HG03066 (cell line): Measurements from ENCODE around the gene PLA2G4A.
A peak's percentile ranks its signal among the peaks of the same experiment; 100 is the strongest.

ENCODE experiments used
- ATAC-seq: cut with Tn5 transposase; IDR thresholded peaks from one replicate; pipeline ENCODE4 v1.9.1; 2021; ENCODE audit warnings: low read depth; ENCODE audit not compliant: unreplicated experiment

Gene PLA2G4A

GRCh38 chr1:186828611-186829454 lies at the start of gene PLA2G4A:
TSS of gene PLA2G4A (plus strand) at chr1:186828949. CDS start at chr1:186854355, 25,406 bp downstream.
- ATAC-seq: peak; percentile 81

- ATAC-seq: no peak
Measured at GRCh38 chr1:186780076-186780475, 48.7 kb upstream of the PLA2G4A start.

GRCh38 chr1:186781730-186782129 lies 47.0 kb upstream of the PLA2G4A start:
- ATAC-seq: no peak

GRCh38 chr1:186782791-186783190 lies 46.0 kb upstream of the PLA2G4A start:
- ATAC-seq: no peak

GRCh38 chr1:186783193-186783592 lies 45.6 kb upstream of the PLA2G4A start:
- no peak for ATAC-seq

- no peak for ATAC-seq
Measured at GRCh38 chr1:186785503-186785902, 43.2 kb upstream of the PLA2G4A start.

GRCh38 chr1:186790101-186790500 lies 38.6 kb upstream of the PLA2G4A start:
- no peak for ATAC-seq

- no peak for ATAC-seq
Measured at GRCh38 chr1:186792870-186793581, 35.7 kb upstream of the PLA2G4A start.

GRCh38 chr1:186793582-186793927 lies 35.2 kb upstream of the PLA2G4A start:
- ATAC-seq: no peak

GRCh38 chr1:186798960-186799688 lies 29.6 kb upstream of the PLA2G4A start:
- no peak for ATAC-seq

GRCh38 chr1:186799689-186800054 lies 29.1 kb upstream of the PLA2G4A start:
- ATAC-seq: peak; percentile 96

GRCh38 chr1:186802388-186802787 lies 26.4 kb upstream of the PLA2G4A start:
- no peak for ATAC-seq

- ATAC-seq: no peak
Measured at GRCh38 chr1:186804679-186805078, 24.1 kb upstream of the PLA2G4A start.

- no peak for ATAC-seq
Measured at GRCh38 chr1:186806477-186806876, 22.3 kb upstream of the PLA2G4A start.

- no peak for ATAC-seq
Measured at GRCh38 chr1:186807163-186807562, 21.6 kb upstream of the PLA2G4A start.

GRCh38 chr1:186811892-186812291 lies 16.9 kb upstream of the PLA2G4A start:
- no peak for ATAC-seq

- no peak for ATAC-seq
Measured at GRCh38 chr1:186812570-186812969, 16.2 kb upstream of the PLA2G4A start.

GRCh38 chr1:186813420-186813819 lies 15.3 kb upstream of the PLA2G4A start:
- ATAC-seq: no peak

GRCh38 chr1:186819126-186819525 lies 9.6 kb upstream of the PLA2G4A start:
- peak; percentile 86 for ATAC-seq

GRCh38 chr1:186819563-186819962 lies 9.2 kb upstream of the PLA2G4A start:
- ATAC-seq: peak; percentile 36
